Ecto neural progenitor cell (in vitro differentiated cells): ENCODE data around the gene CDH22.

Source experiments
- DNase-seq: peaks from one replicate; pipeline ENCODE4 v3.0.0-alpha.2; 2018; ENCODE audit warnings: low spot score

The CDH22 gene

GRCh38 chr20:46267108-46268105 is 40.9 kb downstream of the CDH22 start:
- DNase-seq = no peak

- DNase-seq = no peak
Observed at GRCh38 chr20:46265539-46265938, 42.8 kb downstream of the CDH22 start.

GRCh38 chr20:46264391-46265266 is 43.7 kb downstream of the CDH22 start:
- DNase-seq = no peak

GRCh38 chr20:46261456-46262253 is 46.6 kb downstream of the CDH22 start:
- DNase-seq = no peak

- no peak for DNase-seq
Observed at GRCh38 chr20:46260936-46261454, 47.3 kb downstream of the CDH22 start.

GRCh38 chr20:46260480-46260879 is 47.8 kb downstream of the CDH22 start:
- no peak for DNase-seq

GRCh38 chr20:46259260-46259859 is 48.9 kb downstream of the CDH22 start:
- DNase-seq = no peak

GRCh38 chr20:46257887-46258286 is 50.4 kb downstream of the CDH22 start:
- DNase-seq = no peak

- DNase-seq = no peak
Observed at GRCh38 chr20:46256293-46256692, 52.0 kb downstream of the CDH22 start.

- DNase-seq = no peak
Observed at GRCh38 chr20:46255440-46256104, 52.7 kb downstream of the CDH22 start.

GRCh38 chr20:46253391-46253790 is 54.9 kb downstream of the CDH22 start:
- DNase-seq = no peak

GRCh38 chr20:46252352-46253091 is 55.8 kb downstream of the CDH22 start:
- DNase-seq = no peak

- peak; percentile 64 for DNase-seq
Observed at GRCh38 chr20:46251211-46251673, 57.1 kb downstream of the CDH22 start.

- DNase-seq = no peak
Observed at GRCh38 chr20:46250772-46251171, 57.5 kb downstream of the CDH22 start.

GRCh38 chr20:46249671-46250070 is 58.6 kb downstream of the CDH22 start:
- no peak for DNase-seq

- DNase-seq = no peak
Observed at GRCh38 chr20:46246559-46246958, 61.7 kb downstream of the CDH22 start.

GRCh38 chr20:46243707-46244628 is 64.3 kb downstream of the CDH22 start:
- DNase-seq = no peak

- DNase-seq = no peak
Observed at GRCh38 chr20:46242390-46242789, 65.9 kb downstream of the CDH22 start.

GRCh38 chr20:46240881-46241280 is 67.4 kb downstream of the CDH22 start:
- no peak for DNase-seq
